GM12878 (cell line): ENCODE results near the gene GCK. TPM values are rescaled to one million over a fixed set of nuclear protein-coding genes. Genes with fewer than 3 reads are reported as not detected.

Experiments used
- ATAC-seq: fragments of 200-7000 bp; cut with Tn5 transposase; 3 replicates; pipeline ENCODE4 v1.9.1; 2020; ENCODE audit warnings: mild to moderate bottlenecking, moderate library complexity
- BruUV-seq: library from RNA; stranded (reverse); fragments of 400-500 nt; replicated peaks from 2 replicates; lab custom pipeline; 2021; lab: Mats Ljungman, UMichigan
- CTCF ChIA-PET: fragments of 300-600 bp; sonication (Branson Sonifier 250); formaldehyde crosslinking; extraction: SDS; loops from one replicate; lab custom pipeline; 2021; ENCODE audit warnings: inconsistent platforms; lab: Yijun Ruan, JAX
- POLR2A ChIA-PET: fragments of 350-600 bp; formaldehyde crosslinking; extraction: SDS; loops from one replicate; lab custom pipeline; 2021; ENCODE audit warnings: inconsistent platforms; lab: Charles Lee
- RAD21 ChIA-PET: fragments of 300-600 bp; sonication (Branson Sonifier 250); formaldehyde crosslinking; loops from one replicate; lab custom pipeline; 2023; ENCODE audit warnings: antibody characterized with exemption; ENCODE audit not compliant: unreplicated experiment; lab: Charles Lee
- SMC1A ChIA-PET: fragments of 300-600 bp; sonication (Branson Sonifier 250); formaldehyde crosslinking; loops from one replicate; lab custom pipeline; 2023; ENCODE audit not compliant: unreplicated experiment, uncharacterized antibody; lab: Charles Lee
- DNase-seq: peaks from one replicate; pipeline ENCODE4 v3.0.0-alpha.2; 2011; ENCODE audit warnings: low read depth, low spot score
- FAIRE-seq: peaks from 3 replicates; lab custom pipeline; 2011; peaks lifted over from hg19 to GRCh38; lab: Jason Lieb, UNC
- H2AFZ ChIP-seq: 2 replicates; pipeline ENCODE4 v1.6.0; 2011; ENCODE audit warnings: low read depth, low read length, control low read depth; ENCODE audit not compliant: control insufficient read depth
- H3K27ac ChIP-seq: 2 replicates; pipeline ENCODE4 v1.5.1; 2011; ENCODE audit warnings: control low read depth; ENCODE audit not compliant: control insufficient read depth, insufficient read depth
- H3K27me3 ChIP-seq, 2 experiments: replicated peaks in 1 of 2; 2 replicates each; pipeline versions ENCODE4 v1.6.0 to v1.6.1; 2011; ENCODE audit warnings: low read length in 1 of 2; ENCODE audit not compliant: control insufficient read depth in 2 of 2, insufficient read depth in 2 of 2
- H3K36me3 ChIP-seq, 2 experiments: 2 replicates each; pipeline ENCODE4 v1.5.1; 2011; ENCODE audit warnings: low read length in 1 of 2; ENCODE audit not compliant: control insufficient read depth in 2 of 2, insufficient read depth in 2 of 2
- H3K4me1 ChIP-seq: 2 replicates; pipeline ENCODE4 v1.6.1; 2011; ENCODE audit warnings: mild to moderate bottlenecking, low read length, moderate library complexity, mixed read lengths; ENCODE audit not compliant: control insufficient read depth, insufficient read depth
- H3K4me2 ChIP-seq: 2 replicates; pipeline ENCODE4 v1.6.0; 2011; ENCODE audit warnings: control low read depth; ENCODE audit not compliant: control insufficient read depth, insufficient read depth
- H3K4me3 ChIP-seq: fragments of 200-600 bp; sonication (generic); 2 replicates; pipeline ENCODE4 v1.5.1; 2016
- H3K79me2 ChIP-seq: 2 replicates; pipeline ENCODE4 v1.6.0; 2011; ENCODE audit warnings: low read length; ENCODE audit not compliant: control insufficient read depth, insufficient read depth
- H3K9ac ChIP-seq: 2 replicates; pipeline ENCODE4 v1.8.0; 2011; ENCODE audit warnings: low read length, control low read depth, mixed read lengths; ENCODE audit not compliant: control insufficient read depth, insufficient read depth
- H3K9me3 ChIP-seq: replicated peaks from 3 replicates; pipeline ENCODE4 v1.5.1; 2011; ENCODE audit warnings: mild to moderate bottlenecking, low read length; ENCODE audit not compliant: control insufficient read depth, insufficient read depth
- H4K20me1 ChIP-seq: 2 replicates; pipeline ENCODE4 v1.6.0; 2011; ENCODE audit not compliant: control insufficient read depth, insufficient read depth
- CHD4 ChIP-seq: fragments of 200-600 bp; sonication (generic); IDR thresholded peaks from 2 replicates; pipeline ENCODE4 v1.6.1; 2016; ENCODE audit warnings: mild to moderate bottlenecking
- ESRRA ChIP-seq: IDR thresholded peaks from 2 replicates; pipeline ENCODE4 v1.6.1; 2012; ENCODE audit warnings: mild to moderate bottlenecking, low read length, improper control_type of control experiment
- HDAC6 ChIP-seq: fragments of 200-600 bp; sonication (generic); IDR thresholded peaks from one replicate; pipeline ENCODE4 v1.8.0; 2017; ENCODE audit warnings: antibody characterized with exemption; ENCODE audit not compliant: unreplicated experiment
- IKZF2 ChIP-seq, 2 experiments: fragments of 450-650 bp; IDR thresholded peaks; 2 replicates each; pipeline ENCODE4 v1.6.1; 2017; ENCODE audit warnings: mild to moderate bottlenecking in 2 of 2, moderate library complexity in 2 of 2
- KDM1A ChIP-seq: fragments of 200-600 bp; sonication (generic); IDR thresholded peaks from 2 replicates; pipeline ENCODE4 v1.6.1; 2016; ENCODE audit warnings: borderline replicate concordance
- LARP7 ChIP-seq: fragments of 450-650 bp; IDR thresholded peaks from 2 replicates; pipeline ENCODE4 v1.6.1; 2017; ENCODE audit warnings: mild to moderate bottlenecking
- MEF2A ChIP-seq: IDR thresholded peaks from 2 replicates; pipeline ENCODE4 v1.6.1; 2011; ENCODE audit warnings: low read depth, mild to moderate bottlenecking, low read length, moderate library complexity; ENCODE audit not compliant: insufficient read depth
- NFYB ChIP-seq: IDR thresholded peaks from 2 replicates; pipeline ENCODE4 v1.6.1; 2011; ENCODE audit warnings: low read depth, mild to moderate bottlenecking, low read length, improper control_type of control experiment, moderate library complexity; ENCODE audit not compliant: insufficient read depth
- PML ChIP-seq: IDR thresholded peaks from 2 replicates; pipeline ENCODE4 v1.6.1; 2012; ENCODE audit warnings: low read length, inconsistent platforms
- RB1 ChIP-seq: fragments of 450-650 bp; formaldehyde crosslinking; IDR thresholded peaks from 2 replicates; pipeline ENCODE4 v1.6.1; 2017; ENCODE audit warnings: mild to moderate bottlenecking, borderline replicate concordance
- SKIL ChIP-seq: fragments of 450-650 bp; IDR thresholded peaks from 2 replicates; pipeline ENCODE4 v1.6.1; 2017; ENCODE audit warnings: mild to moderate bottlenecking, low read depth, inconsistent platforms; ENCODE audit not compliant: poor library complexity, severe bottlenecking
- SMARCA5 ChIP-seq: fragments of 450-650 bp; IDR thresholded peaks from 2 replicates; pipeline ENCODE4 v1.6.1; 2017; ENCODE audit warnings: mild to moderate bottlenecking
- SREBF1 ChIP-seq: IDR thresholded peaks from 2 replicates; pipeline ENCODE4 v1.6.1; 2012; ENCODE audit warnings: mild to moderate bottlenecking, low read length
- STAT1 ChIP-seq: fragments of 450-650 bp; conservative IDR thresholded peaks from 2 replicates; pipeline ENCODE4 v1.6.1; 2014; ENCODE audit warnings: antibody characterized with exemption, mild to moderate bottlenecking
- TBL1XR1 ChIP-seq: IDR thresholded peaks from 2 replicates; pipeline ENCODE4 v1.6.1; 2012; ENCODE audit warnings: low read depth, low read length, improper control_type of control experiment
- TCF12 ChIP-seq: IDR thresholded peaks from 2 replicates; pipeline ENCODE4 v1.6.1; 2011; ENCODE audit warnings: low read depth, mild to moderate bottlenecking, low read length
- YBX1 ChIP-seq: fragments of 450-650 bp; IDR thresholded peaks from 2 replicates; pipeline ENCODE4 v1.6.1; 2016; ENCODE audit warnings: antibody characterized with exemption
- ZBTB4 ChIP-seq: fragments of 450-650 bp; formaldehyde crosslinking; IDR thresholded peaks from 2 replicates; pipeline ENCODE4 v1.4.0; 2022; ENCODE audit warnings: mild to moderate bottlenecking, moderate library complexity
- ZNF207 ChIP-seq: fragments of 450-650 bp; IDR thresholded peaks from 2 replicates; pipeline ENCODE4 v1.6.1; 2014; ENCODE audit warnings: antibody characterized with exemption, mild to moderate bottlenecking, borderline replicate concordance
- ZNF384 ChIP-seq: IDR thresholded peaks from 2 replicates; pipeline ENCODE4 v1.6.1; 2012; ENCODE audit warnings: low read depth, mild to moderate bottlenecking, low read length, improper control_type of control experiment, borderline replicate concordance
- WGBS: methylation state at CpG from one replicate; pipeline ENCODE4 v1.1.6; 2016; ENCODE audit warnings: low lambda C conversion rate; ENCODE audit not compliant: insufficient replicate concordance, insufficient coverage; ENCODE audit errors: missing lambda C conversion rate; 5-methylcytosine and 5-hydroxymethylcytosine counted together
- in situ Hi-C: fragments of 300-500 bp; cut with MboI; formaldehyde crosslinking; loops from 9 replicates; pipeline ENCODE4 v1.14.3; 2018; ENCODE audit warnings: mixed read lengths
- intact Hi-C: fragments of 100-400 bp; cut with micrococcal nuclease; formaldehyde crosslinking; loops from one replicate; pipeline ENCODE4 v1.14.2; 2022; ENCODE audit not compliant: unreplicated experiment
- polyA plus RNA-seq, 11 experiments: library from polyadenylated mRNA; depleted of rRNA in 4 of 11; unstranded in 6 of 11; stranded (reverse) in 5 of 11; fragments of >200 nt; fragmentation: Nextera tagmentation in 4 of 11; fragmentation: Illumina TruSeq in 1 of 11; extraction: Ambion mirVana in 4 of 11; extraction: Trizol in 1 of 11; gene quantifications; 1 replicate in 1 of 11; 2 replicates in 10 of 11; pipeline versions ENCODE4 v1.2.1 to v1.2.3, GENCODE V29; 2011 to 2016; ENCODE audit warnings: inconsistent platforms in 2 of 11, missing spikeins in 2 of 11, low read depth in 1 of 11
- total RNA-seq, 4 experiments: library from RNA; depleted of rRNA in 3 of 4; stranded (reverse); fragments of >200 nt in 3 of 4; fragmentation: Illumina TruSeq in 1 of 4; extraction: Trizol in 1 of 4; gene quantifications; 2 replicates each; pipeline versions ENCODE4 v1.2.1 to v1.2.3, GENCODE V29; 2013 to 2021

GCK gene
- total and polyA plus RNA-seq, 10 of the 15 experiments (the other 5 are each of a cell fraction or from before 2014, with no cell fraction given) = 0.06 to 0.16 TPM; not detected in 8

GRCh38 chr7:44184873-44185446, 4.3 kb downstream of the GCK start:
- Histone ChIP-seq H3K27ac (no peak overlapping the region), H3K27me3 (peaks cover 0 to 1% of the 10 kb centered on the region in 2 experiments; a peak in 2 of 4 replicates), H3K4me2 (no peak overlapping the region), H4K20me1 (no peaks in the 10 kb centered on the region), H3K36me3 (no peaks in the 10 kb centered on the region), H3K4me1 (no peaks in the 10 kb centered on the region), H3K9me3 (no peaks in the 10 kb centered on the region; the same call in 2 of the 3 replicates), H3K4me3 (no peak overlapping the region), H3K9ac (no peak overlapping the region), H2AFZ (no peak overlapping the region), H3K79me2 (no peaks in the 10 kb centered on the region)
- intact Hi-C loops (no loop called here), in situ Hi-C loops (no loop called here)
- FAIRE-seq (no peak), ATAC-seq (no peak), DNase-seq (no peak)
- ChIA-PET SMC1A (no interaction called here), CTCF (no interaction called here), POLR2A (no interaction called here), RAD21 (no interaction called here)
- 57% methylated on average over 1 of the region's 2 CpGs for WGBS
- no peak for TF ChIP-seq TBL1XR1
- no peak for TF ChIP-seq STAT1
- no peak for TF ChIP-seq HDAC6
- no peak for TF ChIP-seq PML
- no peak for TF ChIP-seq IKZF2 (IDR thresholded peaks at IDR 0.05)
- no peak for TF ChIP-seq SMARCA5
- no peak for TF ChIP-seq CHD4
- no peak for TF ChIP-seq NFYB
- no peak for TF ChIP-seq RB1
- TF ChIP-seq YBX1 = no peak
- no peak for TF ChIP-seq SREBF1
- TF ChIP-seq ESRRA = no peak
- TF ChIP-seq ZBTB4 (CRISPR knock-in tag) = no peak
- no peak for TF ChIP-seq LARP7
- no peak for TF ChIP-seq KDM1A
- TF ChIP-seq SKIL = no peak
- no peak for TF ChIP-seq MEF2A
- no peak for TF ChIP-seq ZNF207
- TF ChIP-seq TCF12 = no peak
- TF ChIP-seq ZNF384 = no peak
- BruUV-seq = no TSS peak
